ENCODE measurements around the gene AMBRA1.
A peak's percentile ranks its signal among the peaks of the same experiment; 100 is the strongest.
"Not testable (repeated sequence)": the region's sequence is repeated elsewhere in the genome, so short reads cannot be mapped to it uniquely, and the experiment has no call there.

The AMBRA1 gene

GRCh38 chr11:46588915-46589314 lies 4.9 kb downstream of the AMBRA1 start:
- DNase-seq, result no peak
- intact Hi-C loops (cut with DNase I), result no loop called here

- intact Hi-C loops (cut with DNase I), result no loop called here
- DNase-seq, result peak in 1 of 10 donors; percentile 35
These were observed 5.7 kb downstream of the AMBRA1 start for GRCh38 chr11:46588131-46588530.

- intact Hi-C loops (cut with DNase I); DNase-seq: not testable (repeated sequence)
These were observed 10.3 kb downstream of the AMBRA1 start for GRCh38 chr11:46583513-46583912.

GRCh38 chr11:46582588-46582987 lies 11.2 kb downstream of the AMBRA1 start:
- no peak for DNase-seq
- intact Hi-C loops (cut with DNase I), result no loop called here

GRCh38 chr11:46577058-46577457 lies 16.8 kb downstream of the AMBRA1 start:
- intact Hi-C loops (cut with DNase I), result no loop called here
- DNase-seq, result no peak

- intact Hi-C loops (cut with DNase I), result no loop called here
- no peak for DNase-seq
These were observed 19.2 kb downstream of the AMBRA1 start for GRCh38 chr11:46574656-46575055.

- DNase-seq, result no peak
- intact Hi-C loops (cut with DNase I), result no loop called here
These were observed 22.9 kb downstream of the AMBRA1 start for GRCh38 chr11:46570790-46571398.

GRCh38 chr11:46565232-46565840 lies 28.5 kb downstream of the AMBRA1 start:
- intact Hi-C loops (cut with DNase I), result no loop called here
- peak in 1 of 10 donors; percentile 51 for DNase-seq

GRCh38 chr11:46564459-46564858 lies 29.4 kb downstream of the AMBRA1 start:
- no peak for DNase-seq
- intact Hi-C loops (cut with DNase I), result no loop called here

DNA sequence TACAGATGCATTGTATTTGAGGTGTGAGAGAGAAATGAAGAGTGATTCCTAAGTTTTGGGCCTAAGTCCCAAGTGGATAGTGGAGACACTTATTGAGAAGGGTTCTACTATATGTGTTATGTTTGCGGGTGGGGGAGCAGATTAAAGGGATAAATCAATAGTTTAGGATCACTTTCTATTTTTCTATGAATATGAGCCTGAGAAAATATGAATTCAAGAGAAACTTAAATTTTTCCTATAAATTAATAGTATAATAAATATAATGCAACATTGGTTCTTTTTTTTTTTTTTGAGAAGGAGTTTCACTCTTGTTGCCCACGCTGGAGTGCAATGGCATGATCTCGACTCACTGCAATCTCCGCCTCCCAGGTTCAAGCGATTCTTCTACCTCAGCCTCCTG lies 31.3 kb downstream of the AMBRA1 start:
- no peak for DNase-seq
- intact Hi-C loops (cut with DNase I), result no loop called here

- intact Hi-C loops (cut with DNase I), result no loop called here
- DNase-seq, result no peak
These were observed 33.4 kb downstream of the AMBRA1 start for GRCh38 chr11:46560300-46560991.

GRCh38 chr11:46559815-46560214 lies 34.0 kb downstream of the AMBRA1 start:
- intact Hi-C loops (cut with DNase I), result no loop called here

DNA sequence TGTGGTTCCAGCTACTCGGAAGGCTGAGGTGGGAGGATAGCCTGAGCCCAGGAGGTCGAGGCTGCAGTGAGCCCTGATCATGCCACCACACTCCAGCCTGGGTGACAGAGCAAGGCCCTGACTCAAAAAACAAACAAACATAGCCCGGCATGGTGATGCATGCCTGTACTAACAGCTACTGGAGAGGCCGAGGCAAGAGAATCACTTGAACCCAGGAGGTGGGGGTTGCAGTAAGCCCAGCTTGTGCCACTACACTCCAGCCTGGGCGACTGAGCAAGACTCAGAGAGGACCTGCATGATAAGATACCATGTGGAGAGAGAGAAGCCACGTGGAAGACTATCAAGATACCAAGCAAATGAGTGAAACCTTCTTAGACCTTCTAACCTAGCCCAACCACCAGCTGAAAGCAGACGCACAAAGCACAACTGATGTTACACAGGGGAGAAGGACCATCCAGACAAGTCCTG lies 36.1 kb downstream of the AMBRA1 start:
- peak in 1 of 10 donors; percentile 46 for DNase-seq
- intact Hi-C loops (cut with DNase I), result no loop called here

More at GRCh38 chr11:46559815-46560214, 34.0 kb downstream of the AMBRA1 start:
- DNase-seq, result no peak

DNA sequence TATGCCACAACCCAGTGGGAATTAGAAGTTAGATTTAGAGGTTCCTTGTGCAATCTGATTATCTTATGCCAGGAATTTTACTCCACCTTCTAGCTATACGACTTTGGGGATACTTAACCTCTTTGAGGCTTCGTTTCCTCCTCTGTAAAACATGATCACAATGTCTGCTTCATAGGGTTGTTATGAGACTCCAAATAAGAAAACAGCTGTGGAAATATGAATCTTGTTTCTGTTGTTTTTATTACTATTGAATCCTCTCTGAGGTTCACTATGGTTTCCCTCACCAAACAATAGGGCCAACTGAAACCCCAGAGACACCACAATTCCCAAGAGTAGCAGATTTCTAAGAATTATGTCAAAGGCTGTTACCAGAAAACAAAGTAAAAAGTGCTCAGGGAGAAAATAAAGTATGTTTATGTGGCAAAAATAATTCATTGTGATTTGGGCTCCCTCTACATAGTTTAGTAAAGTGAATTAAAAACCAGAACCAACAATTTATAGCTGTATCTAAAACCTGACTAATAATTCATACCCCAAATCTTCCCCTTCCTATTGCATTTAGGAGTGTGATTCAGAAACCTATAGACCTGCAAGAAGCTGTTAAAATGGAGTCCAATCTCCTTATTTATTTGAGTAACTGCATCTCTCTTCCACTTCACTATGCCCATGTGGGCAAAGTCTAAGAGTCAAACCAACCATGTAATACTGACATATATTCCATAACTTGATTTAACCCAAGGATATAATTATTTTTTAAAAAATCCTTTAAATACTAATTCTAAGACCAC lies 38.4 kb downstream of the AMBRA1 start:
- intact Hi-C loops (cut with DNase I), result no loop called here
- no peak for DNase-seq

GRCh38 chr11:46554213-46555147 lies 39.3 kb downstream of the AMBRA1 start:
- intact Hi-C loops (cut with DNase I), result no loop called here
- no peak for DNase-seq

DNA sequence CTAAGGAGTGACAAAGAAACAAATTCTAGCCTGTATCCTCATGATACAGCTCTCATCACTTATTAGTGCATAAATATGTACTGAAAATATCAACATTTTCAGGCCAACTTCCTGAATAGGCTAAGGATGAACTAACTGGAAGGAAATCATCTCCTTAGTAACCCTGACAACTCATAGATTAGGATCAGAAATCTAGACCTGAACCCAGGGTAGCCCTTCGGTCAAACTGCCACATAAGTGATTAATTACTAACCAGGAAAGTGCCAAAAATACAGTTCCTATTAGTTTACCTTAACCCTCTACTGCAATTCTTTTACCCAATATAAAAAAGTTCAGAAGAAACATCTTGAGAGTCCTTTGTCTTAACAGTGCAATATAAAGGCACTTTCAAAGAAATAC lies 40.0 kb downstream of the AMBRA1 start:
- intact Hi-C loops (cut with DNase I), result no loop called here
- no peak for DNase-seq

DNA sequence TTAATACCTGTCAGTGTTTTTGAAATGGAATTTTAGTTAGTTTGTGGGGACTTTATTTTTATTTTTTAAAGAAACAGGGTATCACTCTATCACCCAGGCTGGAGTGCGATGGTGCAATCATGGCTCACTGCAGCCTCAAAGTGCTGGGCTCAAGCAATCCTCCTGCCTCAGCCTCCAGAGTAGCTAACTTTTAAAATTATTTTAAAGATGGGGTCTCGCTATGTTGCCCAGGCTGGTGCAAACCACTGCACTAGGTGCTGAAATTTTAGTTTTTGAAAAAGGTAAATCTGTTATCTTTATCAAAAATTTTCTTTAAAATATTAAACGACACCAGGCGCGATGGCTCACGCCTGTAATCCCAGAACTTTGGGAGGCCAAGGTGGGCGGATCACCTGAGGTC lies 42.6 kb downstream of the AMBRA1 start:
- intact Hi-C loops (cut with DNase I), result no loop called here
- no peak for DNase-seq

GRCh38 chr11:46547579-46547978 lies 46.2 kb downstream of the AMBRA1 start:
- DNase-seq, result no peak
- intact Hi-C loops (cut with DNase I), result loop anchor here (10.0 kb wide), 1 partner anchor 47 kb away; the partner anchor contains the start of gene AMBRA1

DNA sequence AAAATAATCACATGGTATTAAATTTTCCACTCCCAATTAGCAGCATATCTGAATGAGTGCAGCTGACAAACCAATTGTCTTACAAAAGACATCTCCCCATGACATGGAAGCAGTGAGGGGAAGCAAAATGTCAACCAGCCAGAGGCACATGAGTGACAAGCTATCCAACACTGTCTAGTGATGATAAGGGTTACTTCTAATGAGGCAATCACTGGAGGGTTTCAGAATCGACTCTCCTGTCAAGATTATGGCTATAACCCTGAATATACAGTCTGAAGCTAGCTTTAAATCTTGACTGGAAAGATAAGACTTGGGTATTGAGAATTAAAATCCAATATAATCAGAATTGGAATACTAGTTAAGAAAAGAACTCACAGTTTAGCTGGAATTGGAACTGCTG lies 50.3 kb downstream of the AMBRA1 start:
- intact Hi-C loops (cut with DNase I), result loop anchor here (10.0 kb wide), 1 partner anchor 51 kb away; the partner anchor contains the start of gene AMBRA1
- DNase-seq, result no peak
